Astrocyte (in vitro differentiated cells and primary cell): ENCODE measurements around the gene SLC6A9.

ENCODE experiments used
- EZH2 ChIP-seq: IDR thresholded peaks from 2 replicates; pipeline ENCODE4 v1.6.1; 2012; ENCODE audit warnings: mild to moderate bottlenecking, low read length, inconsistent platforms; ENCODE audit not compliant: insufficient read depth
- TF ChIP-seq, protein P1 (sequence below): IDR thresholded peaks from 2 replicates; pipeline ENCODE4 v1.5.1; 2011; ENCODE audit warnings: low read depth, mild to moderate bottlenecking, inconsistent platforms, low read length, moderate library complexity; ENCODE audit not compliant: insufficient read depth

DNA sequence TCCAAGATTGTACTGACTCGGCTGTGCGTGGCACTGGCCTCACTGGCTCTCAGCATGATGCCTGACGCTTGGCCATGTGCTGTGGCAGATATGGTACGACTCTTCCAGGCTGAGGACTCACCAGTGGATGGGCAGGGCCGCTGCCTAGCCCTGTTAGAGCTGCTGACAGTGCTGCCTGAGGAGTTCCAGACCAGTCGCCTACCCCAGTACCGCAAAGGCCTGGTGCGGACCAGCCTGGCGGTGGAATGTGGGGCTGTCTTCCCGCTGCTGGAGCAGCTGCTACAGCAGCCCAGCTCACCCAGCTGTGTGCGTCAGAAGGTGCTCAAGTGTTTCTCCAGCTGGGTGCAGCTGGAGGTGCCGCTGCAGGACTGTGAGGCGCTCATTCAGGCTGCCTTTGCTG is 81.6 kb downstream of the SLC6A9 start:
- TF ChIP-seq, protein P1, sequence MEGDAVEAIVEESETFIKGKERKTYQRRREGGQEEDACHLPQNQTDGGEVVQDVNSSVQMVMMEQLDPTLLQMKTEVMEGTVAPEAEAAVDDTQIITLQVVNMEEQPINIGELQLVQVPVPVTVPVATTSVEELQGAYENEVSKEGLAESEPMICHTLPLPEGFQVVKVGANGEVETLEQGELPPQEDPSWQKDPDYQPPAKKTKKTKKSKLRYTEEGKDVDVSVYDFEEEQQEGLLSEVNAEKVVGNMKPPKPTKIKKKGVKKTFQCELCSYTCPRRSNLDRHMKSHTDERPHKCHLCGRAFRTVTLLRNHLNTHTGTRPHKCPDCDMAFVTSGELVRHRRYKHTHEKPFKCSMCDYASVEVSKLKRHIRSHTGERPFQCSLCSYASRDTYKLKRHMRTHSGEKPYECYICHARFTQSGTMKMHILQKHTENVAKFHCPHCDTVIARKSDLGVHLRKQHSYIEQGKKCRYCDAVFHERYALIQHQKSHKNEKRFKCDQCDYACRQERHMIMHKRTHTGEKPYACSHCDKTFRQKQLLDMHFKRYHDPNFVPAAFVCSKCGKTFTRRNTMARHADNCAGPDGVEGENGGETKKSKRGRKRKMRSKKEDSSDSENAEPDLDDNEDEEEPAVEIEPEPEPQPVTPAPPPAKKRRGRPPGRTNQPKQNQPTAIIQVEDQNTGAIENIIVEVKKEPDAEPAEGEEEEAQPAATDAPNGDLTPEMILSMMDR, result no peak
- TF ChIP-seq EZH2, result no peak
